ENCODE results near the gene PROCA1.
A peak's percentile ranks its signal among the peaks of the same experiment; 100 is the strongest.

Gene PROCA1, protein sequence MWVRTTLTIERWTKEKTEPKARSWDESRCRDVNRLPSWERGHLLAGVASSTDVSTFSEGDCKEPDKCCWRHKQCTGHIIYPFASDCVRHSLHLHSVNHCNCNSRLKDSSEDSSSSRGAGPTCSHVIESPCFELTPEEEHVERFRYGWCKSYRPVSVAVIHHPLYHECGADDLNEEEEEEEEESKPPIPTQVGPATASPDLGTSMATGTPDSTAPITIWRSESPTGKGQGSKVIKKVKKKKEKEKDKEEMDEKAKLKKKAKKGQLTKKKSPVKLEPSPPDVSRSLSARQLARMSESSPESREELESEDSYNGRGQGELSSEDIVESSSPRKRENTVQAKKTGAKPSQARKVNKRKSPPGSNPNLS

DNA sequence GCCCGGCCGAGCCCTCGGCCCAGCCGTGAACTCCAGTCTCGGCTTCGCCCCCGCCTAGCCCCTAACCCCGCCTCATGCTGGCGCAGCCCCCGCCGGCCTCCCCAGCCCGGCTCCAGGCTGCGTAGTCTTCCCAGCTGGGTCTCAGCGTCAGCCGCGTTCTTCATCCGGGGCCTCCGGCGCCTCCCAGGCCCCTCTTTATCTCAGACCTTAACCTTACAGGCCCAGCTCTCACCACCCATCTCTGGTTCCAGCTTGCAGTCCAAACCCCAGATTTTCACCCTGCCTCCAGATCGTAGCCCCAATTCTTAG lies at the start of gene PROCA1:
Gene PROCA1, minus strand, starts transcription at position 166 of the 309 bp plus-strand sequence. CDS start 228 bp downstream, outside the sequence.
- no peak for DNase-seq

DNA sequence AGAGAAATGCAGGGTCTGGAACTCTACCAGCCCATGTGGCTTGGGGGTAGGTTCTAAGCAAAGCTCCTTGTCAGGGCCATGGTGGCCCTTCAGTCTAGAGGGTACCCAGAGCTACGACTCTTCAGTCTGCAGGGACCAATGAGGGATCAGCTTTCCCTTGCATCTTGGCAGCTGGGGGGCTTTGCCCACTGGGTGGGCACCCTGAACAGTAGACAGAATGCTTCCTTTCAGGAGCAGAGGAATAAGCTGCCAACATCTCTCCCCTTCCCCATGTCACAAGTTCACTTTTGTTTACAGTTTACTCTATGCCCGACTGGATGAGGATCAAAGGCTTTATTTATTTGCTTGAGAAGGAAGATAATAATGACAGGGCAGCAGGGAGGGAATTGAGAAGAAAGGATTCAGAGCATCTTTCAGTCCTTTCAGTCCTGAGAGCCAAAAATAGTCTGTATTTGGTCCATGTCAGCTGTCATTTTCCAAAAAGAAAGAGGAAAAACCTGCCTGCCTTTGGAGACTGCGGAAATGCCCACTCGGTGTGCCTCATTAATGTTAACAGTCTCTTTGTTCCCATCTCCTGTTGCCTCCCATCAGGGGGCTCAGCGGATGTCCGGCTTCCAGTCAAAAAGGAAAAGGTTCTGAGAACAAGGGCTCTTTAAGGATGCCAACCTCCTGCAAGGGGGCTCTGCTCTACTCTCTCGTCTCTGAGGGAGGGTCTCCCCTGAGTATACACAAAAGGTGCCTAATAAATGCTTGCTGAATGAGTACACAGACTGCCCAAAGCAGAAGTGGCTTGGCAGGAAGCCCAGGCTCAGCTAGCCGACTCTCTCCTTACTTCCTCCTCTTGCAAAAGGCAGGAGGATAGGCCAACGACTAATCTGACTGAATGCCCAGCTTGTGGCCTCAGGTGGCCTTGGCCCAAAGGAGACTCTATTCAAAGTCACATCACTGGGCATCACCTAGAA lies 49.2 kb upstream of the PROCA1 start:
- no peak for DNase-seq

DNA sequence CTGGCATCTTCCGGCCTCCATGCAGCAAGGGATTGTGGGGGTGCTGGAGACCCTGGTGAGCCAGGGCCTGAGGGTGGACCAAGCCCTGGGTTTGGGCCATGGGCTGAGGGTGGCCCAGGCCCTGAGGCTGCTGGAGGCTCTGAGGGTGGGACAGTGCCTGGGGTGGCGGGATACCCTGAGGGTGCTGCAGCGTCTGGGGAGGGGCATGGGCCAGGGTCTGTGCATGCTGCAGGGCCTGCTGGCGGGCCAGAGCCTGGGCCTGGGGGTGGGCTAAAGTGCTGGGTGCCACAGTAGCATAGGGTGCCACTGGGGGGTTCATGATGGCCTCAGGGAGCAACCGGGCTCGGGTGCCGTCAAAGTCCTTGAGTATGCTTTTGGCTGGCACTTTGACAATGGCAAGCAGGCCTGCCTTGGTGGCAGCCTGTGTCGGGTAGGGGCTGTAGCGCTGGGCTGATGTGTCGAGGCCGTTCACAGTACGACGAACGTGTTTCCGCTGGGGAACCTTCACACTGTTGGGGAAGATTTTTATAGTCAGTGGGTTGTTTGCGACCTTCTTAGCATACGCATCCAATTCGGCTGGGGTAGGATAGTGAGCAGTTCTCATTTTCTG lies 47.7 kb upstream of the PROCA1 start:
- DNase-seq, result no peak

DNA sequence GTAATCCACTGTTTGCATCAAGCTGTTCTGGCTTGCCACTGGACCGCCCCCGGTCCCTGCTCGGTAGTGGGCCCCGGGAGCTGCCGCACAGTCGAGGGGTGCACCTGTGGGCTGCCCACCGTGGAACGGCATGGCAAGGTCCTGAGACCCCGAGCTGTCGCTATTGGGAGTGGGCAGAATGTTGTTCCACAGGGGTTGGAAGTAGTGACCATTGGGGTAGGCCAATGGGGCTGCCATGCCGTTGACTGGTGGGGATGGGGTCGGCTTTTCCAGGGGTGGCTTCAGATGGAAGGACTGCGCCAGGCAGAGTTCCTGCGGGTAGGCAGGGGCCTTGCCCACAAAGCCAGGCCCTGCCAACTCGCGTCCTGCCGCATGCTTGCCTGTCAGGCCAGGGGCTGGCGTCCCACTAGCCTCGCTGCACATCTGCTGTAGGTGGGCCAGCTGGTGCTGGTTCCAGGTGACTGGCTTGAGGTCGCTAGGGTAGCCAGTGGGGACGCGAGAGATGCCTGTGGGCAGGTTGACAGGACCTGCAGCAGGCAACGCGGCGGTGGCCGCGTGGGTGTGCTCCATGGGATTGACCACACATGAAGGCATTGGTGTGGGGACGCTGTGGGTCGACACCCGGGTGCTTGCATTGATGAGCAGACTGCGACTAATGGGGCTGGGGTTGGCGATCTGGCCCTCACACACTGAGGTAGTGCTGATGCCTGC lies 46.9 kb upstream of the PROCA1 start:
- no peak for DNase-seq

DNA sequence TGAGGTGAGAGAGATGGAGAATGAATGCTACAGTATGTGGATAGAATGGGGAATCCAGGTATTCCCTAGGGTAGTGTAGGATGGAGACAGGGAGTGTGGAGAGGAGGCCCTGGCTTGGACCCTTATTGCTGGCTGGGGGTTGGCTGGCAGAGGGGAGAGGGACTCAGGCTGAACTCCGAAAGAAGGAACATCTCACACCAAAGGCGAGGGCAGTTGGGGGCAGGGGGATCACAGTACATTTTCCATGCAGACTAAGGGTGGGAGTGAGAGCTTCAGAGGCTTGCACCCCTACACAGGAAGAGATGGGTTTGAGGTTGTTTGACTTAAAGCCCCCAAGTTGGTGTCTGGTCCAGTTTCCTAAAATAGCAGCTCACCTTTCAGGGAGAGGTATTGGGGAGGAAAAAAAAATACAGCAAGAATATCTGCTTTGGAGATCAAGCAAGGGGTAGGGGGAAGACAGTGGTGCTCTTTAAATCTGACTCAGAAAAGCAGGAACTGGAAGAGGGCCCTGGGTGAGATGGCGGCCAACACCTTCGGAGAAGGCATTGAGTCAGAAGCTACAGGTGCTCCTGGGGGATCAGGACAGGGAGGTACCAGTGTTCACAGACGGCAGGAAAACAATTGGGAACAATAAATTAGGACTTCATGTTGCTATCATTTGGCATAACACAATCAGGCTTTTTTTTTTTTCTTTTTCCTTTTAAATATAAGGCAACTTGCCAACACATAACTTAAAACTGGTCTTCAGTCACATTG lies 44.5 kb upstream of the PROCA1 start:
- DNase-seq, result no peak

DNA sequence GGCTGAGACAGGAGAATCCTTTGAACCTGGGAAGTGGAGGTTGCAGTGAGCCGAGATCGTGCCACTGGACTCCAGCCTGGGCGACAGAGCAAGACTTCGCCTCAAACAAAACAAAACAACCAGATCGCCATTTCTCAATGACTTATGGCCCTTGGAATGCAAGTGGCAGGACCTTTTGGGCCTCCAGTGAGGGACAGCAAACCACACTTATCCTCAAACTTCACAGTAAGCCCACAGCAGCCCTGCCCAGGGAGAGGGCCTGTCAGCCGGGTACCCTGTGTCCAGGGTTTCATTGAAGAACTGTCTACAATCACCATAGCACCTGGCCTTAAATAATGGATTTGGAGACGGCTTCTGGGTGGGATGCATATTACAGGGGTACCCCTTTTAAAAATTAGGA lies 43.8 kb upstream of the PROCA1 start:
- no peak for DNase-seq

DNA sequence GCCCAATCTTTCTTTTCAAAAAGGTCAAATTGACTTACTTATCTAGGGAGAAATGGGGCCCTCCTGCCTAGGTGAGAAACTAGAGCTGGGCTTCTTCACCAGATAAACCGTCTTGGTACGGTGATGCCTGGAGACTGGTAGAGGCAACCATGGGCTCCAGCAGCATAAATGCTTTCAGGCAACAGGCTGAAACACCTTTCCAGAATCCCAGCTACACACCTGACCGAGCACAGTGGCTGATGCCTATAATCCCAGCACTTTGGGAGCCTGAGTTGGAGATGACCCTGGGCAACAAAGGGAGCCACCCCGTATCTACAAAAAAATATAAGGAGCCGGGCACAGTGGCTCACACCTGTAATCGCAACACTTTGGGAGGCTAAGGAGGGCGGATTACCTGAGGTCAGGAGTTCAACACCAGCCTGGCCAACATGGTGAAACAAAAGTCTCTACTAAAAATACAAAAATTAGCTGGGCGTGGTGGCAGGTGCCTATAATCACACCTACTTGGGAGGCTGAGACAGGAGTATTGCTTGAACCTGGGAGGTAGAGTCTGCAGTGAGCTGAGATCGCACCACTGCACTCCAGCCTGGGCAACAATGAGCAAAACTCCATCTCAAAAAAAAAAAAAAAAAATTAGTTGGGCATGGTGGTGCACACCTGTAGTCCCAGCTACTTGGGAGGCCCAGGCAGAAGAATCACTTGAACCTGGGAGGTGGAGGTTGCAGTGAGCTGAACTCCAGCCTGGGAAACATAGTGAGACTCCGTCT lies 40.1 kb upstream of the PROCA1 start:
- no peak for DNase-seq

DNA sequence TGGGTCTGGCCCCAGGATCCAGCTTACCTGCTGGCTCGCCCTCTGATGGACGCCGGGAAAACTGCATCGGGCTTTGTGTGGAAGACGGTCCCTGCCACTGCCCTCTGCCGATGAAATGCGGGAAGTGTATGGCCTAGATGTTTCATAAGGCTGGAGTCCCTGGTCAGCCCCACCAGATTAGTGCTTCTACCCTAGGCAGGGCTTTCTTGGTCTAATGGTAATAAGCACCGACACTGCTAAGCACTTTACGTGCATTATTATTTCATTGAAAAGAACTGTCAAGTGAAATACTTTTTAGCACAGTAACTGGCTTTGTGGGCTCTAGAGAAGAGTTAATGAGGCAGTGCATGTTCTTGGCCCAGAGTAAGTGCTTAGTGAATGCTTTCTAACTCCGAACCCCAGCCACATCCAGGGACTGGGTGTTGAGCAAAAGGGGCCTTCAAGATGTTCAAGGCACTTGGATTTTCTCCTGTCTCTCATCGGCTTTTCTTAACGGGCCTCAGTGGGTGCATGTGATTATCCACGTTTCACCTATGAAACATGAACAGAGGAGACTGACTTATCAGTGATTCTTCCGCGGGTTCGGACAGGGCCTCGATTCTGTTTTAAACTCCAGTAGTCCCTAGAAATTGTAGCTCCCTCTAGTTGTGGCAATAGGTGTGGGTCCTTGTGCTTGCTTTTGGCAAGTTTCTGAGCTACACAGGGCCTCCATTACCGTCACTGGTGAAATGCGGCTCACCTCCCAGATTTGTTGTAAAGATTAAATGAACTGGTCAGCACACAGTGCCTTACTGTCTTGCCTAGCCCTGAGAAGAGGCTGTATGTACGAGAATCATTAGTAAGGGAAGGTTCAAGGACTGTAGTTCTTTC lies 38.7 kb upstream of the PROCA1 start:
- peak; percentile 93 for DNase-seq

DNA sequence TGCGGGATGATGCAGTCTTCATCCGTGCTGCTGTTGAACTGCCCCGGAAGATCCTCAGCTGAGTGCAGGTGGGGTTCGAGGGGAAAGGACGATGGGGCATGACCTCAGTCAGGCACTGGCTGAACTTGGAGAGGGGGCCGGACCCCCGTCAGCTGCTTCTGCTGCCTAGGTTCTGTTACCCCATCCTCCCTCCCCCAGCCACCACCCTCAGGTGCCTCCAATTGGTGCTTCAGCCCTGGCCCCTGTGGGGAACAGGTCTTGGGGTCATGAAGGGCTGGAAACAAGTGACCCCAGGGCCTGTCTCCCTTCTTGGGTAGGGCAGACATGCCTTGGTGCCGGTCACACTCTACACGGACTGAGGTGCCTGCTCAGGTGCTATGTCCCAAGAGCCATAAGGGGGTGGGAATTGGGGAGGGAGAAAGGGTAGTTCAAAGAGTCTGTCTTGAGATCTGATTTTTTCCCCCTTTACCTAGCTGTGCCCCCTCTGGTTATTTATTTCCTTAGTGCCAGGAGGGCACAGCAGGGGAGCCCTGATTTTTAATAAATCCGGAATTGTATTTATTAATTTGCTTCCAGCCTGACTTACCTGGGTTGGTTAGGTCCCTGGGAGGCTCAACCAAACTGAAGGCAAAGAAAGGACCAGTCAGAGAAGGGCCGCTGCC lies 38.0 kb upstream of the PROCA1 start:
- DNase-seq, result no peak

DNA sequence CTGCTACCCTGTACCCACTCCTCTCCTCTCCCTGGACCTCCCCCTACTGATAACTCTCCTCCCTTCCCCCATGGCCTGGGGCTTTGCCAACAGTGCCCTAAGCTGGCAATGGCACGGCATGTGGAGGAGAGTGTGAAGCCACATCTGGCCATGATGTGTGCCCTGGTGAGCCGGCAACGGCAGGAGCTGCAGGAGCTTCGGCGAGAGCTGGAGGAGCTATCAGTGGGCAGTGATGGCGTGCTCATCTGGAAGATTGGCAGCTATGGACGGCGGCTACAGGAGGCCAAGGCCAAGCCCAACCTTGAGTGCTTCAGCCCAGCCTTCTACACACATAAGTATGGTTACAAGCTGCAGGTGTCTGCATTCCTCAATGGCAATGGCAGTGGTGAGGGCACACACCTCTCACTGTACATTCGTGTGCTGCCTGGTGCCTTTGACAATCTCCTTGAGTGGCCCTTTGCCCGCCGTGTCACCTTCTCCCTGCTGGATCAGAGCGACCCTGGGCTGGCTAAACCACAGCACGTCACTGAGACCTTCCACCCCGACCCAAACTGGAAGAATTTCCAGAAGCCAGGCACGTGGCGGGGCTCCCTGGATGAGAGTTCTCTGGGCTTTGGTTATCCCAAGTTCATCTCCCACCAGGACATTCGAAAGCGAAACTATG lies 37.3 kb upstream of the PROCA1 start:
- no peak for DNase-seq

DNA sequence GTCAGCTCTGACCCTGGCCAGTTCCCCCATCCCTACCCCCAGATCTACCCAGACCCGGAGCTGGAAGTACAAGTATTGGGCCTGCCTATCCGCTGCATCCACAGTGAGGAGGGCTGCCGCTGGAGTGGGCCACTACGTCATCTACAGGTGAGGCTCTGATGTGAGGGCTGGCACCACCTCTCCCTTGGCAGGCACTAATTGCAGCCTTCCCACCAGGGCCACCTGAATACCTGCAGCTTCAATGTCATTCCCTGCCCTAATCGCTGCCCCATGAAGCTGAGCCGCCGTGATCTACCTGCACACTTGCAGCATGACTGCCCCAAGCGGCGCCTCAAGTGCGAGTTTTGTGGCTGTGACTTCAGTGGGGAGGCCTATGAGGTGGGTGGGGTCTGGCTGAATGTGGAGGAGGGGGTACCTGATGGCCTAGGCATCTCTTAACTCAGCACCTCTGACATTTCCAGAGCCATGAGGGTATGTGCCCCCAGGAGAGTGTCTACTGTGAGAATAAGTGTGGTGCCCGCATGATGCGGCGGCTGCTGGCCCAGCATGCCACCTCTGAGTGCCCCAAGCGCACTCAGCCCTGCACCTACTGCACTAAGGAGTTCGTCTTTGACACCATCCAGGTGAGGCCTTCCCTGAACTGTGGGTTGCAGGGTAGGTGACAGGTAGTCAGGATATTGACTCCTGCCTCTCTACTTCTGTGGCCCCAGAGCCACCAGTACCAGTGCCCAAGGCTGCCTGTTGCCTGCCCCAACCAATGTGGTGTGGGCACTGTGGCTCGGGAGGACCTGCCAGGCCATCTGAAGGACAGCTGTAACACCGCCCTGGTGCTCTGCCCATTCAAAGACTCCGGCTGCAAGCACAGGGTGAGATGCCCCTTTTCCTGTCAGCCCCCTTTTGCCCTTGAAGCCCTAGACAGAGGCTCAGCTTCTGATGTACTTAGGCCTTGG lies 36.4 kb upstream of the PROCA1 start:
- no peak for DNase-seq

DNA sequence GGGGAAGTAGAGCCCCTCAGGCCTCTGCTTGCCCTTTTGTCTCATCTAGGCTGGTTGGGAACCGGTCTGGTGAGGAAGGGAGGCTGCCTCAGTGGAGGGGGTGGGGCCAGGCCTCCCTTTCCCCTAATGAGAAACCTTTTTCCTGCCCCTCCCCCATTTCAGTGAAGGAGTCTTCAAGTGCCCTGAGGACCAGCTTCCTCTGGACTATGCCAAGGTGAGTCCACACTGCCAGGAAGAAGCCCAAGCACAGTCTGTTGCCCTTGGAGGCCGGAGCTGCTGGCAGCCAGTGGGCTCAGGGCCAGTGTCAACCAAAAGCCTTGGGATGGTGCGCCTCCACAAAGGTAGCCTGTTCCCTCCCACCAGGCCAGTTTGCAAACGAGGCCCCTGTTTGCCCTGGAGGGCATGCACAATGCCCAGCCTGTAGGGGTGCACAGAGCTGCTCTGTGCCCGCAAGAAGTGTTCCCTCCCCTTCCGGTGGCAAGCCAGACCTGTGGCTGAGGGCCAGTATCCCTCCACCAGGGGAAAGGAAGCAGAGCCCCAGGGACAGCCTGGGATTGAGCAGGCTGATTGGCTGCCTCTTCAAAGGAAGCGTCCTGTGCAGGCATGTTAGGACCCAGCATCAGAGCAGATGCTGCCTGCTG lies 35.5 kb upstream of the PROCA1 start:
- no peak for DNase-seq

DNA sequence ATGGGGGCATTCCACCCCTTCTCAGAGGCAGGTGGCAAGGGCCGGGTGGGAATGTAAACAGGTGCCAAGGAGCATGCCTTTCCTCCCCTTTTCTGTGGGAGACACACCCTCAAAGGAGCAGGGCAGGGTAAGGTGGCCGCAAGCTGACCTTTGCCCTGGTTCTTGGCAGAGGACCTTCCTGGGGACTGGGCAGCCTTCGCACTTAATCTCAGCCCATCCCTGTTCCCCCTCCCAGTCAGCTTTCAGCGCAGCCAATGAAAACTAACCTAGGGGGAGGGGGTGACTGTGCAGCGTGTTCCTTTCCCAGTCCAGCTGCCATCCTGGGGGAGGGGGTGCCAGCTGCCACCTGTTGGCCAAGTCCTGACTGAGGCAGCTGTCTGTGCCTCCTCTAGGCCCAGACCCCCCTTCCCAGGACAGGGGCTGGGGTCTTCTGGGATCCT lies 34.9 kb upstream of the PROCA1 start:
- DNase-seq, result no peak

DNA sequence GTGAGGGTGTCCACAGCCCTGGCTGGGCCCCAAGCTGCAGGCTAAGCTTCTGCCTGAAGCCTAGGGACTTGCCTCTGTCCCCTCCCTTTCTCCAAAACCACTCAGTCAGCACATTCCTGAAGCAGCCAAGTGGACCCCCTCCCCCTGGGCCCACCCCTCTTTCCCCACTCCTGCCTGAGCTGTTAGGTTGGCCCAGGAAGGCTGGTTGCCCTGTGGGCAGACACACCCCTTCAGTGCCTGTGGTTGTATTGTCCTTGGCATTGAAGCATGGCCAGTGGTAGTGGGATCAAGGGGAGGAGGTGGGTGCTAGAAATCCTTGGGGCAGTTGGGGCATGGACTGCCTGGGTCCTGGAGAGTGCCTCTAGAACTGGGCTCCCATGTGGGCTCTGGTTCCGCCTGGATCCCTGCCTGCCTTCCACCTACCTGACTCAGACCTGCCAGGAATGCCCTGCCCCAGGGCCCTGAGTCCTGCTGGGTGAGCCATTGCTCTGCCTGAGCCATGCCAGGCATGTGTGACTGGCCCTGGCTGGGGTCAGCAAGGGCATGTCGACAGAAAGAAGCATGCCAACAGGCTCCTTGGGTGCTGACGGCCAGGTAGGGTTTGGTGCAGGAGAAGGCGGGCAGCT lies 34.2 kb upstream of the PROCA1 start:
- DNase-seq, result no peak

DNA sequence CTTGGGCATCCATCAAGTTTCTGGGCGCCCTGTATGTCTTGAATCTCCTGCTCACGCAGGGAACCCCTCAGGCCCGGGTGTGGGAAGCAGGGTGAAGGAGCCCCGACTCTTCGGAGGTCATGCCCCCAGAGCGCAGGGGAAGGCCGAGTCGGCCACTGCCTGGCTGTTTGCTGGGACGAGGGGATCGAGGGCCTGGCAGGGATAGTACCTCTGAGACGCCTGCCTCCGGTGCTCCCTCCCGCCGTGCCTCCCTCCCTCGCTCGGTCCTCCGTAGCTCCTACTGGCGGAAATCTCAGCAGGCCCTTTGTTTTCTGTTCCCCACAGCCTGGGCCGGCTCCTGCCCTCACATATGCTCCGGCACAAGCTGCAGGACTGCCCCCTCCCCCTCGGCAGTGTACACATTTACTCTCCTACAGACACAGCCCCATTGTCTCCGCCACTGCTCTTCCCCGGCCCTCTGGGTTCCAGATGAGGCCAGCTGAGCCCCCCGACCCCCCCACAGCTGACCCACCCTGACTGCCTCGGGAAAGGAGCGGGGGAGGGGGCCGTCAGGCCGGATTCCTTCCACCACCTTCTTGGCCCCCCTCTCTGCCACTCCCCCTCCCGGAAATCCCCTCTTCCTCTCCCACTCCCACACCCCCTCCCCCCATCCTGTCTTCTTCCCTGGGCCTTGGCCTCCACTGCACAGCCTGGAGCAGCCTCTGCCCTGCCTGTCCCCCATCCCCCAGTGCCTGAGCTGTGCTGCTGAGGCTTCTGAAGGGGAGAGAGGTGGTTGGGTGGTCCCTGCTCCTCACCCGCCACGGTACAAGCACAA lies 33.5 kb upstream of the PROCA1 start:
- peak; percentile 60 for DNase-seq
